PC-9 (cell line): ENCODE data around the gene BRD1. TPM values are rescaled to one million over a fixed set of nuclear protein-coding genes. Genes with fewer than 3 reads are reported as not detected.

Experiments
- BruUV-seq: library from RNA; stranded (reverse); fragments of 400-500 nt; replicated peaks from 2 replicates; lab custom pipeline; 2021; lab: Mats Ljungman, UMichigan
- CTCF ChIA-PET: fragments of 300-600 bp; sonication (Branson Sonifier 250); formaldehyde crosslinking; loops from one replicate; lab custom pipeline; 2022; ENCODE audit warnings: antibody characterized with exemption; lab: Charles Lee
- POLR2A ChIA-PET: fragments of 300-600 bp; sonication (Branson Sonifier 250); formaldehyde crosslinking; loops from one replicate; lab custom pipeline; 2022; ENCODE audit warnings: antibody characterized with exemption; ENCODE audit not compliant: unreplicated experiment; lab: Charles Lee
- DNase-seq, 2 experiments: peaks; one replicate each; pipeline versions ENCODE4 v3.0.0 to v3.0.0-alpha.2; 2015 to 2022; ENCODE audit warnings: mixed read lengths in 1 of 2
- H2AFZ ChIP-seq: fragments of 200-600 bp; sonication (generic); 2 replicates; pipeline ENCODE4 v1.8.1; 2017; ENCODE audit warnings: antibody characterized with exemption
- H3F3A ChIP-seq: fragments of 200-600 bp; sonication (generic); 2 replicates; pipeline ENCODE4 v1.8.1; 2017; ENCODE audit warnings: antibody characterized with exemption, mild to moderate bottlenecking, low read depth; ENCODE audit not compliant: insufficient read depth
- H3K27ac ChIP-seq: fragments of 200-600 bp; sonication (generic); 2 replicates; pipeline ENCODE4 v1.6.1; 2016; ENCODE audit warnings: mixed run types
- H3K27me3 ChIP-seq: fragments of 200-600 bp; sonication (generic); 2 replicates; pipeline ENCODE4 v1.6.1; 2016; ENCODE audit warnings: low read depth, mixed run types; ENCODE audit not compliant: insufficient read depth
- H3K36me3 ChIP-seq: fragments of 200-600 bp; sonication (generic); 2 replicates; pipeline ENCODE4 v1.6.1; 2016; ENCODE audit warnings: low read depth, mixed run types
- H3K4me1 ChIP-seq: fragments of 200-600 bp; sonication (generic); replicated peaks from 2 replicates; pipeline ENCODE4 v1.6.1; 2016; ENCODE audit warnings: mixed run types; ENCODE audit not compliant: insufficient read depth
- H3K4me2 ChIP-seq: fragments of 200-600 bp; sonication (generic); 2 replicates; pipeline ENCODE4 v1.6.1; 2017; ENCODE audit warnings: mixed run types
- H3K4me3 ChIP-seq: fragments of 200-600 bp; sonication (generic); 2 replicates; pipeline ENCODE4 v1.6.1; 2016; ENCODE audit warnings: mixed run types
- H3K79me2 ChIP-seq: fragments of 200-600 bp; sonication (generic); 2 replicates; pipeline ENCODE4 v1.6.1; 2017; ENCODE audit warnings: low read depth, mixed run types
- H3K9me2 ChIP-seq: fragments of 200-600 bp; sonication (generic); 2 replicates; pipeline ENCODE4 v1.8.1; 2017; ENCODE audit warnings: mild to moderate bottlenecking; ENCODE audit not compliant: insufficient read depth
- H3K9me3 ChIP-seq: fragments of 200-600 bp; sonication (generic); 2 replicates; pipeline ENCODE4 v1.8.1; 2016; ENCODE audit warnings: low read depth; ENCODE audit not compliant: insufficient read depth
- H4K20me1 ChIP-seq: fragments of 200-600 bp; sonication (generic); 2 replicates; pipeline ENCODE4 v1.8.1; 2017; ENCODE audit not compliant: insufficient read depth
- CTCF ChIP-seq: fragments of 200-600 bp; sonication (generic); conservative IDR thresholded peaks from 2 replicates; pipeline ENCODE4 v1.6.1; 2017; ENCODE audit warnings: mixed run types, antibody characterized with exemption, mild to moderate bottlenecking, moderate library complexity
- EZH2 ChIP-seq: fragments of 200-600 bp; sonication (generic); IDR thresholded peaks from 2 replicates; pipeline ENCODE4 v1.8.0; 2017; ENCODE audit warnings: antibody characterized with exemption, low read depth
- intact Hi-C: fragments of 100-400 bp; cut with micrococcal nuclease; formaldehyde crosslinking; loops from one replicate; pipeline ENCODE4 v1.10.0; 2022; ENCODE audit not compliant: unreplicated experiment
- total RNA-seq: library from RNA; stranded (reverse); gene quantifications from 2 replicates; pipeline ENCODE4 v1.2.3, GENCODE V29; 2021

The BRD1 gene
- total RNA-seq, 1 experiment from 2014 or later = 28.5 TPM

GRCh38 chr22:49765091-49765771 lies 62.4 kb downstream of the BRD1 start:
- CTCF ChIA-PET = no interaction called here
- POLR2A ChIA-PET = no interaction called here
- no peak overlapping the region for H3K4me3 ChIP-seq
- H3K4me2 ChIP-seq = no peak overlapping the region
- peaks cover 16% of the 10 kb centered on the region; the same call in 1 of the 2 replicates for H3F3A ChIP-seq
- peaks cover 18% of the 10 kb centered on the region for H3K27me3 ChIP-seq
- H3K9me2 ChIP-seq = no peaks in the 10 kb centered on the region
- peaks cover 7% of the 10 kb centered on the region; the same call in 1 of the 2 replicates for H3K9me3 ChIP-seq
- DNase-seq = no peak
- H4K20me1 ChIP-seq = no peaks in the 10 kb centered on the region
- H3K4me1 ChIP-seq = no peaks in the 10 kb centered on the region
- no TSS peak for BruUV-seq
- no peaks in the 10 kb centered on the region for H3K79me2 ChIP-seq
- intact Hi-C loops = loop anchor here (5.0 kb wide), 2 partner anchors 227 to 382 kb away; no protein-coding TSS in a partner anchor
- no peak overlapping the region for H2AFZ ChIP-seq
- no peak overlapping the region for H3K27ac ChIP-seq
- no peak for TF ChIP-seq CTCF
- TF ChIP-seq EZH2 = no peak
- H3K36me3 ChIP-seq = no peaks in the 10 kb centered on the region

GRCh38 chr22:49764127-49764581 lies 63.5 kb downstream of the BRD1 start:
- no peak overlapping the region for H2AFZ ChIP-seq
- no peaks in the 10 kb centered on the region for H3K4me1 ChIP-seq
- H3K9me2 ChIP-seq = no peaks in the 10 kb centered on the region
- no peaks in the 10 kb centered on the region for H4K20me1 ChIP-seq
- POLR2A ChIA-PET = no interaction called here
- peaks cover 29% of the 10 kb centered on the region for H3K27me3 ChIP-seq
- CTCF ChIA-PET = no interaction called here
- H3K4me2 ChIP-seq = no peak overlapping the region
- BruUV-seq = no TSS peak
- H3K4me3 ChIP-seq = no peak overlapping the region
- TF ChIP-seq CTCF (no peak), EZH2 (no peak)
- no peak overlapping the region for H3K27ac ChIP-seq
- intact Hi-C loops = no loop called here
- H3K9me3 ChIP-seq = peaks cover 7% of the 10 kb centered on the region; the same call in 1 of the 2 replicates
- H3K36me3 ChIP-seq = no peaks in the 10 kb centered on the region
- H3F3A ChIP-seq = peaks cover 16% of the 10 kb centered on the region; the same call in 1 of the 2 replicates
- no peak for DNase-seq
- H3K79me2 ChIP-seq = no peaks in the 10 kb centered on the region

- no TSS peak for BruUV-seq
- no peaks in the 10 kb centered on the region for H3K79me2 ChIP-seq
- ChIA-PET CTCF (no interaction called here), POLR2A (no interaction called here)
- H3F3A ChIP-seq = peaks cover 16% of the 10 kb centered on the region; the same call in 1 of the 2 replicates
- peaks cover 33% of the 10 kb centered on the region for H3K27me3 ChIP-seq
- H4K20me1 ChIP-seq = no peaks in the 10 kb centered on the region
- no peaks in the 10 kb centered on the region for H3K36me3 ChIP-seq
- intact Hi-C loops = no loop called here
- peaks cover 7% of the 10 kb centered on the region; the same call in 1 of the 2 replicates for H3K9me3 ChIP-seq
- H3K9me2 ChIP-seq = no peaks in the 10 kb centered on the region
- H3K4me3 ChIP-seq = no peak overlapping the region
- H3K4me1 ChIP-seq = no peaks in the 10 kb centered on the region
- no peak for TF ChIP-seq CTCF
- no peak for TF ChIP-seq EZH2
- H2AFZ ChIP-seq = no peak overlapping the region
- DNase-seq = no peak
- H3K4me2 ChIP-seq = no peak overlapping the region
- no peak overlapping the region for H3K27ac ChIP-seq
These were observed 64.0 kb downstream of the BRD1 start for GRCh38 chr22:49763696-49764095.
